Neural cell (in vitro differentiated cells): Measurements from ENCODE around the gene KRTAP10-6.

ENCODE experiments used
- EP300 ChIP-seq: fragments of 450-650 bp; conservative IDR thresholded peaks from 2 replicates; pipeline ENCODE4 v1.6.1; 2014; ENCODE audit warnings: antibody characterized with exemption, mild to moderate bottlenecking, moderate library complexity; ENCODE audit not compliant: poor library complexity, severe bottlenecking
- EZH2 ChIP-seq: fragments of 200-600, 300-800 bp; shearing (Covaris generic), sonication (generic); IDR thresholded peaks from 2 replicates; pipeline ENCODE4 v1.6.1; 2014; ENCODE audit warnings: antibody characterized with exemption, low read length, borderline replicate concordance, mild to moderate bottlenecking; ENCODE audit not compliant: insufficient read depth, poor library complexity, severe bottlenecking
- MXI1 ChIP-seq: fragments of 450-650 bp; conservative IDR thresholded peaks from 2 replicates; pipeline ENCODE4 v1.6.1; 2014; ENCODE audit warnings: antibody characterized with exemption, mild to moderate bottlenecking; ENCODE audit not compliant: poor library complexity, severe bottlenecking
- POLR2AphosphoS5 ChIP-seq: IDR thresholded peaks from 2 replicates; pipeline ENCODE4 v1.6.1; 2012
- TF ChIP-seq, protein P1 (sequence below): fragments of 450-650 bp; IDR thresholded peaks from 2 replicates; pipeline ENCODE4 v1.5.1; 2014; ENCODE audit warnings: antibody characterized with exemption, mild to moderate bottlenecking, moderate library complexity; ENCODE audit not compliant: poor library complexity, severe bottlenecking

DNA sequence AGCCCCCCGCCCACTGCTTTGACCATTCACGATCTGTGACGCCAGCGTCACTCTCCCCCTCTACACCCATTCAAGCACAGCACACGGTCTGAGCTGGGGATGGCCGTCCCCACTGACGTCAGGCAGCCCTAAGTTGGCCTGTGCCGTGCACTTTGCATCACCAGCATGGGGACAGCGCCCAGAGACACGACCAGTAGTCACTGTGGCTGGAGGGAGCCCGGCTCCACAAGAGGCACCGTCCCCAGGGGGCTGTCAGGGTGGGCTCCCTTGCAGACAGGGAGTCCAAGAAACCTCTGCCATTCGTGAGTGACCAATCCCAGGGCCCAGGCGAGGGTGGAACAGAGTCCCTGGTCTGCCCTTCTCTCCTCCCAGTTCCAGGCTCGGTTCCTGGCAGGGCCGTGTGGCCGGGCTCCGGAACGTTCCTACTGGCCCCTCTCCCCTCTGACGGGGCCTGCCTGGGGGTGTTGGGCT is 21.9 kb upstream of the KRTAP10-6 start:
- TF ChIP-seq, protein P1, sequence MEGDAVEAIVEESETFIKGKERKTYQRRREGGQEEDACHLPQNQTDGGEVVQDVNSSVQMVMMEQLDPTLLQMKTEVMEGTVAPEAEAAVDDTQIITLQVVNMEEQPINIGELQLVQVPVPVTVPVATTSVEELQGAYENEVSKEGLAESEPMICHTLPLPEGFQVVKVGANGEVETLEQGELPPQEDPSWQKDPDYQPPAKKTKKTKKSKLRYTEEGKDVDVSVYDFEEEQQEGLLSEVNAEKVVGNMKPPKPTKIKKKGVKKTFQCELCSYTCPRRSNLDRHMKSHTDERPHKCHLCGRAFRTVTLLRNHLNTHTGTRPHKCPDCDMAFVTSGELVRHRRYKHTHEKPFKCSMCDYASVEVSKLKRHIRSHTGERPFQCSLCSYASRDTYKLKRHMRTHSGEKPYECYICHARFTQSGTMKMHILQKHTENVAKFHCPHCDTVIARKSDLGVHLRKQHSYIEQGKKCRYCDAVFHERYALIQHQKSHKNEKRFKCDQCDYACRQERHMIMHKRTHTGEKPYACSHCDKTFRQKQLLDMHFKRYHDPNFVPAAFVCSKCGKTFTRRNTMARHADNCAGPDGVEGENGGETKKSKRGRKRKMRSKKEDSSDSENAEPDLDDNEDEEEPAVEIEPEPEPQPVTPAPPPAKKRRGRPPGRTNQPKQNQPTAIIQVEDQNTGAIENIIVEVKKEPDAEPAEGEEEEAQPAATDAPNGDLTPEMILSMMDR: no peak
- TF ChIP-seq POLR2AphosphoS5 (no peak), EZH2 (no peak), EP300 (no peak), MXI1 (no peak)
